OCI-LY1 (cell line): ENCODE data around the gene ALPI.

Experiments used
- H2AFZ ChIP-seq: fragments of 200-600 bp; sonication (generic), shearing (Covaris generic); 2 replicates; pipeline ENCODE4 v1.6.0; 2014; ENCODE audit warnings: antibody characterized with exemption, mild to moderate bottlenecking, low read length
- H3F3A ChIP-seq: fragments of 200-600 bp; sonication (generic), shearing (Covaris generic); 2 replicates; pipeline ENCODE4 v1.6.0; 2014; ENCODE audit warnings: mild to moderate bottlenecking, antibody characterized with exemption, low read length, moderate library complexity; ENCODE audit not compliant: insufficient read depth
- H3K27ac ChIP-seq: fragments of 200-600 bp; sonication (generic); 2 replicates; pipeline ENCODE4 v1.5.1; 2014; ENCODE audit warnings: low read length, mixed run types, mild to moderate bottlenecking, low read depth; ENCODE audit not compliant: poor library complexity, severe bottlenecking
- H3K27me3 ChIP-seq: fragments of 200-600 bp; sonication (generic); 2 replicates; pipeline ENCODE4 v1.6.0; 2014; ENCODE audit warnings: antibody characterized with exemption, mild to moderate bottlenecking, low read length, moderate library complexity; ENCODE audit not compliant: insufficient read depth
- H3K36me3 ChIP-seq: fragments of 200-600 bp; sonication (generic); 2 replicates; pipeline ENCODE4 v1.6.1; 2014; ENCODE audit warnings: mild to moderate bottlenecking, antibody characterized with exemption, low read length, moderate library complexity, mixed read lengths; ENCODE audit not compliant: insufficient read depth
- H3K4me1 ChIP-seq: fragments of 200-600 bp; sonication (generic); 2 replicates; pipeline ENCODE4 v1.5.1; 2014; ENCODE audit warnings: mild to moderate bottlenecking, low read length, moderate library complexity; ENCODE audit not compliant: insufficient read depth, severe bottlenecking
- H3K4me2 ChIP-seq: fragments of 200-600 bp; sonication (generic), shearing (Covaris generic); 2 replicates; pipeline ENCODE4 v1.6.1; 2014; ENCODE audit warnings: low read length
- H3K4me3 ChIP-seq: fragments of 200-600 bp; sonication (generic); 2 replicates; pipeline ENCODE4 v1.5.1; 2014; ENCODE audit warnings: low read length, low read depth, mild to moderate bottlenecking, mixed read lengths; ENCODE audit not compliant: poor library complexity, severe bottlenecking
- H3K79me2 ChIP-seq: fragments of 200-600 bp; shearing (Covaris generic); 2 replicates; pipeline ENCODE4 v1.6.1; 2016; ENCODE audit warnings: mixed run types, low read length, mixed read lengths; ENCODE audit not compliant: insufficient read depth
- H3K9ac ChIP-seq: fragments of 200-600 bp; sonication (generic), shearing (Covaris generic); 2 replicates; pipeline ENCODE4 v1.6.1; 2014; ENCODE audit warnings: mild to moderate bottlenecking, low read length, mixed read lengths
- H3K9me2 ChIP-seq: fragments of 200-600 bp; sonication (generic), shearing (Covaris generic); 2 replicates; pipeline ENCODE4 v1.6.1; 2014; ENCODE audit warnings: low read depth, mild to moderate bottlenecking, low read length, mixed read lengths
- H3K9me3 ChIP-seq: fragments of 200-600 bp; shearing (Covaris generic); 2 replicates; pipeline ENCODE4 v1.6.1; 2014; ENCODE audit warnings: low read length, mixed read lengths
- H4K20me1 ChIP-seq: fragments of 200-600 bp; sonication (generic), shearing (Covaris generic); 2 replicates; pipeline ENCODE4 v1.6.0; 2016; ENCODE audit warnings: mild to moderate bottlenecking, low read length; ENCODE audit not compliant: insufficient read depth
- EZH2 ChIP-seq: fragments of 200-600 bp; sonication (generic), shearing (Covaris generic); IDR thresholded peaks from 2 replicates; pipeline ENCODE4 v1.8.0; 2017; ENCODE audit warnings: borderline replicate concordance, mixed run types, mild to moderate bottlenecking, antibody characterized with exemption, low read length, moderate library complexity, mixed read lengths
- TF ChIP-seq, protein P1 (sequence below): fragments of 200-600 bp; sonication (generic), shearing (Covaris generic); IDR thresholded peaks from 2 replicates; pipeline ENCODE4 v1.5.1; 2017; ENCODE audit warnings: mild to moderate bottlenecking, antibody characterized with exemption, low read length, moderate library complexity, mixed read lengths

Gene ALPI

GRCh38 chr2:232483311-232483922, 27.5 kb downstream of the ALPI start:
- TF ChIP-seq, protein P1, sequence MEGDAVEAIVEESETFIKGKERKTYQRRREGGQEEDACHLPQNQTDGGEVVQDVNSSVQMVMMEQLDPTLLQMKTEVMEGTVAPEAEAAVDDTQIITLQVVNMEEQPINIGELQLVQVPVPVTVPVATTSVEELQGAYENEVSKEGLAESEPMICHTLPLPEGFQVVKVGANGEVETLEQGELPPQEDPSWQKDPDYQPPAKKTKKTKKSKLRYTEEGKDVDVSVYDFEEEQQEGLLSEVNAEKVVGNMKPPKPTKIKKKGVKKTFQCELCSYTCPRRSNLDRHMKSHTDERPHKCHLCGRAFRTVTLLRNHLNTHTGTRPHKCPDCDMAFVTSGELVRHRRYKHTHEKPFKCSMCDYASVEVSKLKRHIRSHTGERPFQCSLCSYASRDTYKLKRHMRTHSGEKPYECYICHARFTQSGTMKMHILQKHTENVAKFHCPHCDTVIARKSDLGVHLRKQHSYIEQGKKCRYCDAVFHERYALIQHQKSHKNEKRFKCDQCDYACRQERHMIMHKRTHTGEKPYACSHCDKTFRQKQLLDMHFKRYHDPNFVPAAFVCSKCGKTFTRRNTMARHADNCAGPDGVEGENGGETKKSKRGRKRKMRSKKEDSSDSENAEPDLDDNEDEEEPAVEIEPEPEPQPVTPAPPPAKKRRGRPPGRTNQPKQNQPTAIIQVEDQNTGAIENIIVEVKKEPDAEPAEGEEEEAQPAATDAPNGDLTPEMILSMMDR, result no peak
- no peak for TF ChIP-seq EZH2
- Histone ChIP-seq H3K27me3 (no peaks in the 10 kb centered on the region), H3K79me2 (no peaks in the 10 kb centered on the region), H3K9ac (no peak overlapping the region), H3K27ac (no peak overlapping the region), H3K4me1 (no peaks in the 10 kb centered on the region), H2AFZ (no peak overlapping the region), H4K20me1 (no peaks in the 10 kb centered on the region), H3K36me3 (no peaks in the 10 kb centered on the region), H3K9me2 (no peaks in the 10 kb centered on the region), H3F3A (no peaks in the 10 kb centered on the region), H3K4me3 (no peak overlapping the region), H3K4me2 (no peak overlapping the region), H3K9me3 (no peaks in the 10 kb centered on the region)

GRCh38 chr2:232483923-232484627, 28.1 kb downstream of the ALPI start:
- H3K4me1 ChIP-seq, result no peaks in the 10 kb centered on the region
- H3K4me2 ChIP-seq, result no peak overlapping the region
- no peaks in the 10 kb centered on the region for H3K36me3 ChIP-seq
- no peak overlapping the region for H3K4me3 ChIP-seq
- no peaks in the 10 kb centered on the region for H3K79me2 ChIP-seq
- no peaks in the 10 kb centered on the region for H3K9me3 ChIP-seq
- no peak overlapping the region for H3K9ac ChIP-seq
- no peak overlapping the region for H3K27ac ChIP-seq
- no peak for TF ChIP-seq EZH2
- TF ChIP-seq, protein P1, result no peak
- no peaks in the 10 kb centered on the region for H3K27me3 ChIP-seq
- H3K9me2 ChIP-seq, result no peaks in the 10 kb centered on the region
- H4K20me1 ChIP-seq, result no peaks in the 10 kb centered on the region
- no peaks in the 10 kb centered on the region for H3F3A ChIP-seq
- no peak overlapping the region for H2AFZ ChIP-seq

GRCh38 chr2:232484628-232485347, 28.8 kb downstream of the ALPI start:
- no peak overlapping the region for H3K4me2 ChIP-seq
- no peaks in the 10 kb centered on the region for H3K9me3 ChIP-seq
- H3K27ac ChIP-seq, result no peak overlapping the region
- H4K20me1 ChIP-seq, result no peaks in the 10 kb centered on the region
- no peaks in the 10 kb centered on the region for H3K27me3 ChIP-seq
- H3K9ac ChIP-seq, result no peak overlapping the region
- no peaks in the 10 kb centered on the region for H3K4me1 ChIP-seq
- no peaks in the 10 kb centered on the region for H3K36me3 ChIP-seq
- no peaks in the 10 kb centered on the region for H3F3A ChIP-seq
- H2AFZ ChIP-seq, result no peak overlapping the region
- no peaks in the 10 kb centered on the region for H3K9me2 ChIP-seq
- TF ChIP-seq, protein P1, result no peak
- TF ChIP-seq EZH2, result no peak
- H3K79me2 ChIP-seq, result no peaks in the 10 kb centered on the region
- no peak overlapping the region for H3K4me3 ChIP-seq
